GM18520 (cell line): Measurements from ENCODE around the gene KRTAP19-5.
"Not testable (repeated sequence)": the region's sequence is repeated elsewhere in the genome, so short reads cannot be mapped to it uniquely, and the experiment has no call there.

ENCODE experiments used
- ATAC-seq: cut with Tn5 transposase; IDR thresholded peaks from one replicate; pipeline ENCODE4 v1.9.1; 2021; ENCODE audit not compliant: unreplicated experiment

KRTAP19-5 gene

DNA sequence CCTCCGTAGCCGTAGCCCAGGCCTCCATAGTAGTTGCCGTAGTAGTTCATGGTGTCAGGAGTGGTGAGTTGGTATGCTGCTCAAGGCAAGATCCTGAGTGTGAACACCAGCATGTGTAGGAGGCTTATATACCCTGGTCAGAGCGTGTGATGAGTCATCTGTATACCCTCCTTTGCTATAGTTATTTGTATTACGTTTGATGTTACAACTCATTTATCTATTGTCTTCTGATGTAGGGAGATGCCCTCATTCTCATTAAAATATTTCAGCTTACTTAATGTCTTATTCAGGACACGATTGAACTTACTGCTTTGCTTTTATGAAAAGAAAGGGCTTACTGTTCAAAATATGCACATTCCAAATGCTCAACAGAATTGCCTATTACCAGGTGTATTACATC, at the start of gene KRTAP19-5:
KRTAP19-5 (minus strand) TSS at position 101 of the 400 bp plus-strand sequence; CDS start at position 50, 51 bp downstream.
- no peak for ATAC-seq

DNA sequence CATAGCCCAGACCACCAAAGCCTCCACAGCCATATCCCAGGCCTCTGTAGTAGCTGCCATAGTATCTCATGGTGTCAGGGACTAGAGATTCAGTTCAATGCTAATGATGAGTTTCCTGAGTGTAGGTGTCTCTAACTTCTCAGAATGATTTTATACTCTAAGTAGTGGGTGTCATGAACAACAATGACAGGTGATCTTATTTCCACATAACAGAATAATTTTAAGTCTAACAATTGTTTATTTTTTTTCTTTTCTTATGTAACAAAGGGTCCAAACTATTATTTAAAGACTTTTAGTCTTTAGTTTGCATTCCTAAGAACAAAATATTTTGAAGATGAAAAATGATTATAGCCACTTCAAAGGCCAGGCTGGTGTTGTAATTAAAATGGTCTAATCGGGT, 39.8 kb upstream of the KRTAP19-5 start, which contains the start of gene KRTAP19-6:
KRTAP19-6 (minus strand) TSS at position 101 of the 400 bp plus-strand sequence; CDS start at position 70, 31 bp downstream.
- no peak for ATAC-seq

DNA sequence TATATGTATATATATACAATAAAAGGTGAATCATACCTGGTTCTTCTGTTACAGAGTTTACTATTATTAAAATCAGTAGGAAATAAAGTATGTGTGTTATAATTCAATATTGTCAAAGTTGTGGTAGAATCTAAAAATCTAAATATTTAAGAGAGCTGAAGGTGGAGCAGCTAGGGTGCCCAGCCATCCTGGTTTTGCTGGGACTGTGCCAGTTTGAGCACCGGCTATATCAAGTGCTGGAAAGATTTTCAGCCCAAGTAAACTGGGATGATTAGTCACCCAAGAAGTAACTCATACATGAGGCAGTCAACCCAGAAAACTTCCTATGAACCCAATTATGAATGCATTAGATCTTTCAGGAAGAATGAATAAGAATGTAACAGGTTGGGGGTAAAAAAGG, 16.9 kb upstream of the KRTAP19-5 start:
- no peak for ATAC-seq

DNA sequence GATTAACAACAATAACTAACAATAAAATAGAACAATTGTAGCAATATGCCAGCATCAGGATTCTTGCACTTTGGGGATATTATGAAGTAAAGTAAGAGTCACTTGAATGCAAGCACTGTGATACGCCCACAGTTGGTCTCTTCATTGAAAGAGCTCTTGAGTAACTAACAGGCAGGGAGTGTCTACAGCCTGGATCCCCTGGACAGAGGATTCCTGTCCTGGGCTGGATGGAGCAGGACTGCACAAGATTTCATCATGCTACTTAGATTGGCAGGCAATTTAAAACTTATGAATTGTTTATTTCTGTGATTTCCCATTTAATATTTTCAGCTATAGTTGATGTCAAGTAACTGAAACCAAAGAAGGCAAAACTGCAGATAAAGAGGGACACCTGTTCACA, 13.7 kb upstream of the KRTAP19-5 start:
- ATAC-seq, result no peak

DNA sequence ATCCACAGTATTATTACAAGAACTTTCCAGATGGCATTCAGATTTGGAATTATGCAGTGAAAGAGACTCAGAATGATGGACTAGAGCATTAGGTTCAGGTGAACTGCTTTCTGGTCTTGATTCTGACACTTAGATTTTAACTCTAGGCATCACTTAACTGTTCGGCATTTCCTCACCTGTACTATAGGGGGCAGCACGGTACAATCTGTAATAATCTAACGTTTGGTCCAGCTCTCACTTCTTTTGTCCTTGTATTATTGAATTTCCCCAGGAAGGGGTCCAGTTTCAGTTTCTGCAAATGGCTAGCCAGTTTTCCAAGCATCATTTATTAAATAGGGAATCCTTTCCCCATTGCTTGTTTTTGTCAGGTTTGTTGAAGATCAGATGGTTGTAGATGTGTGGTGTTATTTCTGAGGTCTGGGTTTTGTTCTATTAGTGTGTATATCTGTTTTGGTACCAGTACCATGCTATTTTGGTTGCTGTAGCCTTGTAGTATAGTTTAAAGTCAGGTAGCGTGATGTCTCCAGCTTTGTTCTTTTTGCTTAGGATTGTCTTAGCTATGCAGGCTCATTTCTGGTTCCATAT, 3.8 kb upstream of the KRTAP19-5 start:
- ATAC-seq, result not testable (repeated sequence)

DNA sequence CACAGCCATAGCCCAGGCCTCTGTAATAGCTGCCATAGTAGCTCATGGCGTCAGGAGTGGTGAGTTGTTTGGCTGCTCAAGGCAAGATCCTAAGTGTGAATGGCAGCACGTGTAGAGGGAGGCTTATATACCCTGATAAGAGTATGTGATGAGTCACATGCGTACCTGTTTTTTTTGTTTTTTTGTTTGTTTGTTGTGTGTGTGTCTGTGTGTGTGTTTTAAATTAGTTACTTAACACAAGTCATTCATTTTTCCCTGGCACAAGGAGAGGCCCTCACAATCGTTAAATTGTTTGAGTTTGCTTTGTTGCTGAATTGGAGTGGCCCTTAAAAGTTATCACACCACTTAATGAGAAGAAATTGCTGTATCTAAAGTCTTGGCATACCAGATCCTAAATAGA, 4.9 kb downstream of the KRTAP19-5 start, which contains the start of gene KRTAP19-4:
KRTAP19-4 (minus strand) TSS at position 101 of the 400 bp plus-strand sequence; CDS start at position 46, 55 bp downstream.
- ATAC-seq, result no peak

DNA sequence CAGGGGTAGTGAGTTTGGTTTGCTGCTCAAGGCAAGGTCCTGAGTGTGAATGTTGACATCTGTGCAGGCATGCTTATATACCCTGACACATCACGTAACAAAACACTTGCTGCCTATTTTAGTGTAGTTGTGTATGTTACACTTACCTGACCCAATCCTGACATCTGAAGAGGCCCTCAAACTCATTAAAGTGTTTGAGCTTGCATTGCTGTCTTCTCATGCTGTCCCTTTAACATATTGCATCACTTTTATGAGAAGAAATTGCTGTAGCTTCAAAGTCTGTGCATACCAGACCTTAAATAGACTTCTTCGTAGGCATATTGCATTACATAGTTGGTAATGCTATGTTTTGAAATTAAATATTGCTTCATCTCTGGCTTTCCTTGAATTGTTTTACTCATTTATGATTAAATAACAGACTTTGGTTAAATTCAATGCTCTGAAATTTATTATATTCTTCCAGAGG, 9.9 kb downstream of the KRTAP19-5 start, which contains the start of gene KRTAP19-3:
KRTAP19-3 (minus strand) TSS at position 51 of the 466 bp plus-strand sequence. CDS start 56 bp downstream, outside the sequence.
- no peak for ATAC-seq

DNA sequence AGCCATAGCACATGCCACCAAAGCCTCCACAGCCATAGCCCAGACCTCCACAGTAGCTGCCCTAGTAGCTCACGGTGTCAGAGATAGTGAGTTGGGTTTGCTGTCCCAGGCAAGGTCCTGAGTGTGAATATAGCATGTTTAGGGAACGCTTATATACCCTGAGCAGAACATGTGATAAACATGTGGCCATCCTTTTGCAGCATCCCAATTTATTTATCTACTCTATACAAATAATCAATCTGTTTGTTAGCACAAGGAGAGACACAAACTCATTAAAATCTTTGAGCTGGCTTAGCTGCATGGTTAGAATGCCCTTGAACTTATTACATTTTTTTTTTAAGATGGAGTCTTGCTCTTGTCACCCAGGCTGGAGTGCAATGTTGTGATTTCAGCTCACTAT, 14.6 kb downstream of the KRTAP19-5 start, which contains the start of gene KRTAP19-2:
KRTAP19-2 (minus strand) TSS at position 101 of the 400 bp plus-strand sequence; CDS start at position 13, 88 bp downstream.
- ATAC-seq, result no peak

DNA sequence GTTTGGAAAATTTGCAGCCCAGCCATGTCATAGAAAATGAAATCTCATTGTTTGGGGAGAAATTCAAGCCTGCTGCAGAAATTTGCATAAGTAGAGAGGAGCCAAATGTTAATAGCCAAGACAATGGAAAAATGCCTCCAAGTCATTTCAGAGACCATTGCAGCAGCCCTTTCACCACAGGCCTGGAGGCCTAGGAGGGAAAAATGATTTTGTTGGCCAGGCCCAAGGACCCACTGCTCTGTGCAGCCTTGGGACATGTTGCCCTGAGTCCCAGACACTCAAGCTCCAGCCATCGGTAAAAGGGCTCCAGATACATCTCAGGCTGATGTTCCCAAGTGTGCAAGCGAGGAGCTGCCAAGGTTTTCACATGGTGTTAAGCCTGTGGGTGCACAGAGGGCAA, 15.8 kb downstream of the KRTAP19-5 start:
- no peak for ATAC-seq

DNA sequence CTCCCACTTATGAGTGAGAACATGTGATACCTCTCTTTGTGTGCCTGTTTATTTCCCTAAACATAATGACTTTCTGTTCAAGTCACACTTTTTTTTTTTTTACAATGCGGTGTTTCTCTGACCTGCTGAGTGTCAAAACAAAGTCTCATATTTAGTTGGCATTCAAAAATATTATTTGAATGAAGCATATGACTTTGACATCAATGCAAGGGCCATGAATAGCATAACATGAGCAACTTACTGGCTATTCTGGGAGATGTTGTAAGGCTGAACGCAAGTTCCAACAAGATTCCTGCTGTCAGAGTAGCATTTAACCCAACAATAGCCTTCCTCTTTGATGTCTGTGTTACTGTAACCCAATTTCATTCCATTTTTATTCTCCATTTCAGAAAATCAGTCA, 19.8 kb downstream of the KRTAP19-5 start:
- ATAC-seq, result no peak

DNA sequence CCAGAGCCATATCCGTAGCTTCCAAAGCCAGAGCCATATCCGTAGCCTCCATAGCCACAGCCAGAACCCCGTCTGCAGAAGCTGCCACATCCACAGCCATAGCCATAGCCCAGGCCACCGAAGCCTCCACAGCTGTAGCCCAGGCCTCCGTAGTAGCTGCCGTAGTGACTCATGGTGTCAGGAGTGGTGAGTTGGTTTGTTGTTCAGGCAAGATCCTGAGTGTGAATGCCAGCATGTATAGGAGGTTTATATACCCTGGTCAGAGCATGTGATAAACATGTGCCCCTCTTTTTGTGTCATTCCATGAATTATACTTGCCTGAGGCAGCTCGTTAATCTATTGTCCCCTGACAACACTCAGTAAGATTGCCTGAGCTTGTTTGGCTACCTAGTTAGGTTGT, 21.8 kb downstream of the KRTAP19-5 start, which contains the start of gene KRTAP19-1:
KRTAP19-1 (minus strand) TSS at position 223 of the 400 bp plus-strand sequence; CDS start at position 173, 50 bp downstream.
- ATAC-seq, result no peak

DNA sequence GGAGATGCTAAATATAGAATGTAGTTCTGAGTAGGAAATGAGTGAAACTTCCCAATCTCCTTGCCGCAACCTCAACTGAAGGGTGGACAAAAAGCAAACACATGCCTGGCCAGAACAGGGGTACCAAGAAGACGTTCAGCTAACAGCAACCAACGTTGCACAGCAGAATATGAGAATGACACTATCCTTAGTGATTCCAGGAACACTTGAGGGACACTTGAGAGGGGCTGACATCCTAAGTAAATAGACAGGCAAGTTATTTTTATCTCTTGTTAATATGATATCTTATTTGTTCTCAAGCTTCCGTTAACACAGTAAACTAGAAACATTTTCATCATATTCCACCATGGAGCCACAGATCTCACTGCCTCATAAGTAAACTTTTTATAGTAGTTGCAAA, 22.7 kb downstream of the KRTAP19-5 start:
- ATAC-seq, result no peak

DNA sequence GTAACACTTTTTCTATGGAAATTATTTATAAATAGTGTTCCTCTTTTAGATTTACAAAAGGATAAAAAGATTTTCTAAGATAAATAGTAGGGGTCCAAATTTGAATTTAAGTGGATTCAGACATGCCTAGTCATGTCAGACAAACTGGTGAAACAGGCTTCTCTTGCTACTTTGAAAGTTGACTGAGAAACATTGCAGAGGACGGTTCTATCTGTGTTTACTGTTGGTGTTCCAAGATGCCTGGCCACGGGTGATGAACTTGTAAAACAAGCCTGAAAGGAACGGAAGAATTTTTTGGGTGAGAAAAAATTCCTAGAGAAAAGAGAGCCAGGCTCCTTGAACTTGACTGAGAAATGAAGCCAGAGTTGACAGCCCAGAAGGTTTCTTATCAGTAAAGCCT, 23.9 kb downstream of the KRTAP19-5 start:
- no peak for ATAC-seq

DNA sequence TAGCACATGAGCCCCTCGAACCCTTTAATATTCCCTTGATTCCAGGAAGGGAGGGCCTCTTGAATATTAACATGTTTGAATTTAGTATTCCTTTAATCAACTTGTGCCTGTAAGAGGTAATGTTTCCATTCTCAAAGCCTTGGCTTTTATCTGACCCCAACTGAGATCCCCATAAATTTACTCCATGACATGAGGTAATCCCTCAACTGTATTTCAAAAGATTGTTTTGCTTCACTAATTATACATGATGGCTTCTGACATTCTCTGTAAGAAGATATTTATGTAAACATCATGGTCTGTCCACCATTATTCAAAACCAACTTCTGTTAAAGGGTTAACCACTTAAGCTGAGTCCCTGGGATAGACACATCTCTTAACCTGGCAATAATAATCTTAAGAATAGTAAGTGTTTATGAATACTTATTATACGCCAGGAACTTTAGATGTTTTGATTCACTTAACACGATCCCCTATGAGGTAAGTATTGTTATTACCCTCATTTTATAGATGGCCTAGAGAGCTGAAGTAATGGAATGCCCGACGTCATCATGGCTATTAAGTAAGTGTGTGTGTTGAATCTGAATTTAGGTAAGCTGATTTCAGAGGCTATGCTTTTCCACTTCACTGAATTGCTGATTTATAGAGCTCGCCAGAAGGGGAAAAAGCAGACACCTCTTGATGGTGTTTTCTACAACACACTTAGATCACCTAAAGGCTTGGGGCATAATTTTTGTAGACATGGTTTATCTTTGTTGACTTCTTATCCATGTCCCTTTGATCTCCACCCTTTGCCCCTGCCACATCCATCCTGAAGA, 32.8 kb downstream of the KRTAP19-5 start:
- ATAC-seq, result no peak

DNA sequence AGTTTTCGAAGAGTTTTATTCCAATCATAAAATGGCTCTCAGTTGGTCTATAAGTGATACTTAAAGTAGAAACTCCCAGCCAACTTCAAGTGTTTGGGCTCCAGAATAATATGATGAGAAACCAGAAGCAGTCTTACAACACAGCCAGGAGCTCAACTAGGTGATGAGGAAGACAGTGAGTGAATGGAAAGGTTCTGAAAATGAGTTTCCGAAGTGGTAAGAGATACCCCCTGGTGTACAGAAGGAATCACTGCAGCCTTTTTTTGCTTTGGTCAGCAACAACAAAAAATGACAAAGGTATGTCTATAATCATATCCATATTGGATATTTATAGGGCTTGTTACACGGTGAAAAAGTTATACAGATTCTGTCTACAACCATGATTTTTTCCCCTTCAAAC, 38.2 kb downstream of the KRTAP19-5 start:
- no peak for ATAC-seq
